HepG2 (cell line): Measurements from ENCODE around the gene GGA2. TPM values are rescaled to one million over a fixed set of nuclear protein-coding genes. Genes with fewer than 3 reads are reported as not detected.

Source experiments
- ATAC-seq: fragments of 200-7000 bp; cut with Tn5 transposase; 3 replicates; pipeline ENCODE4 v1.9.1; 2020; ENCODE audit warnings: mild to moderate bottlenecking, moderate library complexity
- BruUV-seq: library from RNA; stranded (reverse); fragments of 400-500 nt; replicated peaks from 2 replicates; lab custom pipeline; 2021; lab: Mats Ljungman, UMichigan
- CTCF ChIA-PET: fragments of 300-600 bp; formaldehyde crosslinking; extraction: SDS; loops from one replicate; lab custom pipeline; 2021; ENCODE audit warnings: low total read pairs, inconsistent platforms, low intra/inter-chr PET ratio; lab: Yijun Ruan, JAX
- POLR2A ChIA-PET: fragments of 350-600 bp; sonication (Branson Sonifier 250); formaldehyde crosslinking; loops from one replicate; lab custom pipeline; 2020; ENCODE audit warnings: antibody characterized with exemption, inconsistent platforms; lab: Yijun Ruan, JAX
- DNase-seq: peaks from one replicate; pipeline ENCODE4 v3.0.0-alpha.2; 2015; ENCODE audit warnings: low spot score
- FAIRE-seq: peaks from 3 replicates; lab custom pipeline; 2011; peaks lifted over from hg19 to GRCh38; lab: Jason Lieb, UNC
- H2AFZ ChIP-seq: one replicate; pipeline ENCODE4 v1.6.1; 2011; ENCODE audit warnings: low read length, inconsistent platforms
- H3K27ac ChIP-seq: fragments of 300-600 bp; 3 replicates; pipeline ENCODE4 v1.8.0; 2011; ENCODE audit warnings: mixed run types, mild to moderate bottlenecking, mixed read lengths, low read length, inconsistent platforms; ENCODE audit not compliant: insufficient read depth; ENCODE audit errors: extremely low read length
- H3K27me3 ChIP-seq, 2 experiments: fragments of 200-600 bp in 1 of 2; 2 replicates in 1 of 2; 3 replicates in 1 of 2; pipeline versions ENCODE4 v1.6.0 to v1.8.0; 2011; ENCODE audit warnings: low read length in 2 of 2, mild to moderate bottlenecking in 2 of 2, moderate library complexity in 2 of 2, inconsistent platforms in 1 of 2; ENCODE audit not compliant: insufficient read depth in 2 of 2, control insufficient read depth in 1 of 2
- H3K36me3 ChIP-seq, 2 experiments: fragments of 200-600 bp in 1 of 2; replicated peaks in 1 of 2; 2 replicates in 1 of 2; 3 replicates in 1 of 2; pipeline versions ENCODE4 v1.5.1 to v1.8.0; 2011; ENCODE audit warnings: low read length in 2 of 2, inconsistent platforms in 1 of 2; ENCODE audit not compliant: insufficient read depth in 2 of 2, control insufficient read depth in 1 of 2
- H3K4me1 ChIP-seq: 2 replicates; pipeline ENCODE4 v1.5.1; 2012; ENCODE audit warnings: low read length, inconsistent platforms; ENCODE audit not compliant: insufficient read depth
- H3K4me2 ChIP-seq: 2 replicates; pipeline ENCODE4 v1.6.0; 2011; ENCODE audit warnings: low read depth, low read length, inconsistent platforms
- H3K4me3 ChIP-seq, 3 experiments: fragments of 200-600 bp in 1 of 3; sonication (generic), shearing (Covaris generic) in 1 of 3; replicated peaks in 1 of 3; 2 replicates each; pipeline ENCODE4 v1.5.1; 2011 to 2016; ENCODE audit warnings: low read length in 3 of 3, inconsistent platforms in 2 of 3, low read depth in 2 of 3, mild to moderate bottlenecking in 2 of 3, control low read depth in 1 of 3, mixed read lengths in 1 of 3; ENCODE audit not compliant: insufficient read depth in 1 of 3
- H3K79me2 ChIP-seq: one replicate; pipeline ENCODE4 v1.6.1; 2011; ENCODE audit warnings: low read length, inconsistent platforms; ENCODE audit not compliant: insufficient read depth
- H3K9ac ChIP-seq: 2 replicates; pipeline ENCODE4 v1.6.0; 2011; ENCODE audit warnings: mild to moderate bottlenecking, low read depth, low read length, inconsistent platforms; ENCODE audit not compliant: insufficient read depth
- H3K9me3 ChIP-seq: 2 replicates; pipeline ENCODE4 v1.5.1; 2012; ENCODE audit warnings: mild to moderate bottlenecking, low read length
- H4K20me1 ChIP-seq: 2 replicates; pipeline ENCODE4 v1.6.0; 2011; ENCODE audit warnings: inconsistent platforms, mild to moderate bottlenecking, low read length, moderate library complexity; ENCODE audit not compliant: insufficient read depth
- FOXJ3 ChIP-seq: sonication (generic); formaldehyde crosslinking; IDR thresholded peaks from 2 replicates; pipeline ENCODE4 v1.4.0; 2020; ENCODE audit warnings: missing genetic modification reagents, mild to moderate bottlenecking, borderline replicate concordance
- KDM1A ChIP-seq: IDR thresholded peaks from 2 replicates; pipeline ENCODE4 v1.6.1; 2016; ENCODE audit warnings: missing compliant biosample characterization
- NFE2 ChIP-seq: sonication (generic); formaldehyde crosslinking; IDR thresholded peaks from 2 replicates; pipeline ENCODE4 v1.4.0; 2020; ENCODE audit warnings: missing genetic modification reagents
- NFE2L2 ChIP-seq: fragments of 150-350 bp; IDR thresholded peaks from 2 replicates; pipeline ENCODE4 v1.6.1; 2014; ENCODE audit warnings: low read length
- POGK ChIP-seq: sonication (generic); formaldehyde crosslinking; conservative IDR thresholded peaks from 2 replicates; pipeline ENCODE4 v1.8.0; 2022; ENCODE audit warnings: mild to moderate bottlenecking, moderate library complexity, missing genetic modification reagents
- TBX3 ChIP-seq: fragments of 450-650 bp; IDR thresholded peaks from 2 replicates; pipeline ENCODE4 v1.6.1; 2017; ENCODE audit warnings: antibody characterized with exemption, mild to moderate bottlenecking, inconsistent platforms, borderline replicate concordance
- TGIF2 ChIP-seq: IDR thresholded peaks from 2 replicates; pipeline ENCODE4 v1.6.1; 2016; ENCODE audit warnings: control low read depth, missing compliant biosample characterization
- ZBTB14 ChIP-seq: sonication (generic); formaldehyde crosslinking; IDR thresholded peaks from 2 replicates; pipeline ENCODE4 v1.4.0; 2020; ENCODE audit warnings: missing genetic modification reagents
- ZFP91 ChIP-seq: sonication (generic); formaldehyde crosslinking; IDR thresholded peaks from 2 replicates; pipeline ENCODE4 v1.9.0; 2022; ENCODE audit warnings: missing genetic modification reagents, mild to moderate bottlenecking, borderline replicate concordance
- ZNF101 ChIP-seq: sonication (generic); formaldehyde crosslinking; IDR thresholded peaks from 2 replicates; pipeline ENCODE4 v1.4.0; 2020; ENCODE audit warnings: mild to moderate bottlenecking, low read depth, missing genetic modification reagents, borderline replicate concordance
- WGBS: methylation state at CpG from one replicate; pipeline ENCODE4 v1.1.6; 2017; ENCODE audit warnings: low lambda C conversion rate; 5-methylcytosine and 5-hydroxymethylcytosine counted together
- in situ Hi-C: cut with HindIII; loops from 2 replicates; pipeline ENCODE4 v1.10.0; 2017; ENCODE audit warnings: low pct_unique_long_range_greater_than_20kb; ENCODE audit not compliant: extremely low pct_ligation_motif_present
- intact Hi-C: fragments of 100-400 bp; cut with micrococcal nuclease; formaldehyde crosslinking; loops from one replicate; pipeline ENCODE4 v1.10.0; 2022; ENCODE audit not compliant: unreplicated experiment
- polyA plus RNA-seq, 8 experiments: library from polyadenylated mRNA; depleted of rRNA in 3 of 8; stranded (reverse) in 7 of 8; unstranded in 1 of 8; fragments of >200 nt; fragmentation: Illumina TruSeq in 4 of 8; extraction: Trizol in 4 of 8; gene quantifications; 2 replicates each; pipeline versions ENCODE4 v1.2.1 to v1.2.3, GENCODE V29; 2011 to 2016; ENCODE audit warnings: low read depth in 4 of 8, missing spikeins in 1 of 8, mixed read lengths in 1 of 8; ENCODE audit not compliant: insufficient read depth in 1 of 8
- total RNA-seq, 5 experiments: library from RNA; depleted of rRNA; stranded (reverse); fragments of >200 nt; fragmentation: Illumina TruSeq; extraction: Trizol; gene quantifications; 2 replicates each; pipeline ENCODE4 v1.2.3, GENCODE V29; 2016; ENCODE audit warnings: low read depth in 1 of 5

The GGA2 gene
- total and polyA plus RNA-seq, 2 of the 13 experiments (the other 11 are each of a cell fraction or from before 2014, with no cell fraction given): 51.5 to 69.8 TPM

GRCh38 chr16:23528644-23529310 is 18.5 kb upstream of the GGA2 start:
- CTCF ChIA-PET: no interaction called here
- no peaks in the 10 kb centered on the region for H3K27me3 ChIP-seq
- H3K79me2 ChIP-seq: no peaks in the 10 kb centered on the region
- H3K27ac ChIP-seq: peak overlapping the region; percentile 62
- H3K9me3 ChIP-seq: no peaks in the 10 kb centered on the region
- peaks cover 52 to 81% of the 10 kb centered on the region in 2 experiments for H3K36me3 ChIP-seq
- no peak for ATAC-seq
- FAIRE-seq: no peak
- H3K4me3 ChIP-seq: no peak overlapping the region
- intact Hi-C loops: no loop called here
- H3K4me1 ChIP-seq: peaks cover 15% of the 10 kb centered on the region
- BruUV-seq: no TSS peak
- POLR2A ChIA-PET: interaction anchor here (0.5 to 6.6 kb wide), 7 partner anchors 10 to 51 kb away, joined by 3 to 64 read pairs (median 4); partner anchors contain the start of genes EARS2 and UBFD1
- H3K4me2 ChIP-seq: no peak overlapping the region
- peak overlapping the region; percentile 26; the same call in 1 of the 2 replicates for H3K9ac ChIP-seq
- TF ChIP-seq ZNF101 (CRISPR knock-in tag) (no peak), ZFP91 (0 out of 2 replicates have a peak, but pooled peaks have one; percentile 14)
- 97% methylated on average over 10 of the region's 10 CpGs for WGBS
- H4K20me1 ChIP-seq: no peaks in the 10 kb centered on the region
- in situ Hi-C loops: no loop called here
- no peak overlapping the region for H2AFZ ChIP-seq
- DNase-seq: no peak

- FAIRE-seq: no peak
- POLR2A ChIA-PET: interaction anchor here (0.6 to 6.6 kb wide), 5 partner anchors 10 to 30 kb away, joined by 3 to 64 read pairs (median 4); partner anchors contain the start of genes EARS2 and UBFD1
- Histone ChIP-seq H2AFZ (no peak overlapping the region), H3K9me3 (no peaks in the 10 kb centered on the region), H3K4me2 (no peak overlapping the region), H3K4me1 (peaks cover 15% of the 10 kb centered on the region), H4K20me1 (no peaks in the 10 kb centered on the region), H3K9ac (peak overlapping the region; percentile 26; the same call in 1 of the 2 replicates), H3K27ac (peak overlapping the region; percentile 62), H3K36me3 (peaks cover 54 to 83% of the 10 kb centered on the region in 2 experiments), H3K79me2 (no peaks in the 10 kb centered on the region), H3K27me3 (no peaks in the 10 kb centered on the region), H3K4me3 (no peak overlapping the region)
- DNase-seq: peak; percentile 67
- intact Hi-C loops: no loop called here
- 88% methylated on average over 11 of the region's 11 CpGs for WGBS
- no TSS peak for BruUV-seq
- in situ Hi-C loops: no loop called here
- ATAC-seq: peak; percentile 68
- CTCF ChIA-PET: no interaction called here
- TF ChIP-seq KDM1A (no peak), TBX3 (no peak), TGIF2 (CRISPR knock-in tag) (no peak), FOXJ3 (CRISPR knock-in tag) (no peak), POGK (CRISPR knock-in tag) (no peak), ZBTB14 (CRISPR knock-in tag) (no peak), NFE2 (no peak), NFE2L2 (no peak)
These were observed 17.8 kb upstream of the GGA2 start for GRCh38 chr16:23527961-23528643.
